HFFc6 (cell line): ENCODE data around the gene SETD1B. TPM values are rescaled to one million over a fixed set of nuclear protein-coding genes. Genes with fewer than 3 reads are reported as not detected.

Experiments used
- DNase-seq: peaks from one replicate; pipeline ENCODE4 v3.0.0-alpha.2; 2018
- H3K27ac Mint-ChIP-seq: 2 replicates; pipeline ENCODE4 v1.8.0; 2020; ENCODE audit warnings: mild to moderate bottlenecking, mixed read lengths
- H3K27me3 Mint-ChIP-seq: 2 replicates; pipeline ENCODE4 v1.8.0; 2021; ENCODE audit warnings: mild to moderate bottlenecking, moderate library complexity, mixed read lengths; ENCODE audit not compliant: insufficient read depth
- H3K36me3 Mint-ChIP-seq: 2 replicates; pipeline ENCODE4 v1.8.0; 2021; ENCODE audit warnings: low read depth, mixed read lengths
- H3K4me1 Mint-ChIP-seq: 2 replicates; pipeline ENCODE4 v1.8.0; 2020; ENCODE audit warnings: low read depth, mixed read lengths
- H3K4me3 Mint-ChIP-seq: 2 replicates; pipeline ENCODE4 v1.8.0; 2020; ENCODE audit warnings: mild to moderate bottlenecking, moderate library complexity, mixed read lengths
- H3K9me3 Mint-ChIP-seq: 2 replicates; pipeline ENCODE4 v1.8.0; 2020; ENCODE audit warnings: mild to moderate bottlenecking, mixed read lengths
- CTCF ChIP-seq: fragments of 200-600 bp; sonication (generic); IDR thresholded peaks from 2 replicates; pipeline ENCODE4 v1.5.0; 2021; ENCODE audit warnings: antibody characterized with exemption, mild to moderate bottlenecking
- total RNA-seq, 6 experiments: library from RNA; stranded (reverse); fragmentation: NEBNext Ultra II Directional; extraction: Animal tissue kit (Norgen Biotek cat#: 25700); gene quantifications; 2 replicates in 1 of 6; 3 replicates in 5 of 6; pipeline ENCODE4 v1.2.3, GENCODE V29; 2021

Gene SETD1B
- total RNA-seq, 6 experiments from 2014 or later: 18.5 to 22.0 (median 20.9) TPM

DNA sequence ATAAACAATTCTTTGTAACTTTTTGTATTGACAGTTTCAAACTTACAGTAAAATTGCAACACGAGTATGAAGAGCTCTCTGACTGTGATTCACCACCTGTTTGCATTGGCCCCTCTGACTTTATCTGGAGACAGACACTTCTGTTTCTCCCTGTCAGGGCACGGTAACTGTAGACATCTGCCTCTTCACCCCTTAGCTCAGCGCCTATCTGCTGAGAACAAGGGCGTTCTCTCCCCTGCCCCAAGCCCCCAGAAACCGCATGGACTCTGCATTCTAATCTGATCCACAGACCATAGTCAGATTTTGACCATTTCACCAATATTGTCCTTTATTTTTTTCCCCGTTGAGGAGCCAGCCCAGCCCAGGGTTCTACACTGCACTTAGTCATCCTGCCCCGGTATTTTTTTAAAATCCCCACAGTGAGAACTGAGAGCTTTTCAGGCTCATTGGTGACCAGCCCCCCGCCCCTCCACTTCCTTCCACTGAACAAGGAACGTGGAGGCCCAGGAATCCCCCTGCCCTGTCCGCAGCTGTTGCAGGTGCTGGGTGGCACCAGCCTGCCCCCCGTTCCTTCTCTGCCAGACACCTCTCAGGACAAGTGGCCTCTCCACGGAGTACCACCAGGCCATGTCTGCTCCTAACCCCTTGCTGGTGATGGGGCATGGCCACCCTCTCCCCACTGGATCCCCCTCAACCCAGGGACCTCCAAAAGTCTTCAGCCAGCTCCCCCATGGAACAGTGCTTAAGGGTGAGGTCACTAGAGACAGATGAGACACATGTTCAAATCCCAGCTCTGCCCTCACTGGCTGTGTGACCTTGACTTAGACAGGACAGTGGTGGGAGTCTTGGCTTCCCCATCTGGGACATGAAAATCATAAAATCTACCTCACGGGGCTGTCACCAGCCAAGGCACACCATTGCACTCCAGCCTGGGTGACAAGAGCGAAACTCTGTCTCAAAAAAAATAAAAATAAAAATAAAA lies 21.5 kb upstream of the SETD1B start:
- H3K4me3 Mint-ChIP-seq: peak overlapping the region; percentile 49
- TF ChIP-seq CTCF: no peak
- no peak for DNase-seq
- H3K27ac Mint-ChIP-seq: peak overlapping the region; percentile 42
- H3K27me3 Mint-ChIP-seq: peaks cover 7% of the 10 kb centered on the region
- no peaks in the 10 kb centered on the region for H3K36me3 Mint-ChIP-seq
- peaks cover 45% of the 10 kb centered on the region for H3K4me1 Mint-ChIP-seq
- H3K9me3 Mint-ChIP-seq: no peaks in the 10 kb centered on the region

GRCh38 chr12:121783766-121784165 lies 20.0 kb upstream of the SETD1B start:
- H3K4me3 Mint-ChIP-seq: no peak overlapping the region
- H3K36me3 Mint-ChIP-seq: no peaks in the 10 kb centered on the region
- H3K27me3 Mint-ChIP-seq: peaks cover 9% of the 10 kb centered on the region
- H3K4me1 Mint-ChIP-seq: peaks cover 45% of the 10 kb centered on the region
- no peaks in the 10 kb centered on the region for H3K9me3 Mint-ChIP-seq
- no peak for DNase-seq
- H3K27ac Mint-ChIP-seq: peak overlapping the region; percentile 25
- TF ChIP-seq CTCF: no peak

DNA sequence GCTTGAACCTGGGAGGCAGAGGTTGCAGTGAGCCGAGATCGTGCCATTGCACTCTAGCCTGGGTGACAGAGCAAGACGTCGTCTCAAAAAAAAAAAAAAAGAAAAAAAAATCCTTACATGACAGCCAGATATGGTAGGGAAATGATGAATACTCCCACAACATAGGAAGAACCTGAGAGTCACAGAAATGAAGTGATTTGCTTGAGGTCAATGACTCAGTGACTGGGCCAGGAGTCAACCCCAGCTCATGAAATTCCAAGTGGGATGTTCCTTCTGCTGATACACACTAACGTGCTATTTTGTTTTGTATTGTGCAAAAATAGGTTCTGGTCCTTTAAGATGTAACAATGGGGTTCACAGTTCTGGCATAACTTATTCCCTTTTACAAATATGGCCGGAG lies 19.3 kb upstream of the SETD1B start:
- Mint-ChIP-seq H3K9me3 (no peaks in the 10 kb centered on the region), H3K27ac (peak overlapping the region; percentile 67), H3K4me3 (peak overlapping the region; percentile 29), H3K4me1 (peaks cover 45% of the 10 kb centered on the region), H3K36me3 (no peaks in the 10 kb centered on the region), H3K27me3 (peaks cover 9% of the 10 kb centered on the region)
- TF ChIP-seq CTCF: no peak
- DNase-seq: peak; percentile 87

DNA sequence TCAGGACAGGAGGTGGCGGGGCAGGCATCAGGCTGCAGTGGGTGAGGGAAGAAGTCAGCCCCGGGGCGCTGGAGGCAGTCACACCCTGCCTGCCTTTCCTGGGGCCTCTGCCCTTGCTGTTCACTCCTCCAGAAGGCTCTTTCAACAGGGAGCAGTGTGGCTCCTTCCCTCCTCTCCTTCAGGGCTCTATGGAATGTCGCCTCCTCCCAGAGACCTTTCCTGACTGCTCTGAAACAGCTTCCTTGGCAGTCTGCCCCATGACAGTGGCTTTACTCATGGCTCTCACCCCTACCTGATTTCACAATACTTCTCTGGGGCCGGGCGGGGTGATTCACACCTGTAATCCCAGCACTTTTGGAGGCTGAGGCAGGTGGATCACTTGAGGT lies 17.4 kb upstream of the SETD1B start:
- Mint-ChIP-seq H3K27ac (peak overlapping the region; percentile 54), H3K9me3 (no peaks in the 10 kb centered on the region), H3K4me3 (peak overlapping the region; percentile 42), H3K27me3 (peaks cover 10% of the 10 kb centered on the region), H3K36me3 (no peaks in the 10 kb centered on the region), H3K4me1 (peaks cover 45% of the 10 kb centered on the region)
- peak; percentile 97 for DNase-seq
- TF ChIP-seq CTCF: peak; percentile 13; the same call in 1 of the 2 replicates

- Mint-ChIP-seq H3K36me3 (no peaks in the 10 kb centered on the region), H3K27me3 (peaks cover 10% of the 10 kb centered on the region), H3K4me3 (no peak overlapping the region), H3K27ac (peak overlapping the region; percentile 54; the same call in 1 of the 2 replicates), H3K4me1 (peaks cover 42% of the 10 kb centered on the region), H3K9me3 (no peaks in the 10 kb centered on the region)
- no peak for DNase-seq
- no peak for TF ChIP-seq CTCF
Measured at GRCh38 chr12:121787063-121788025, 16.5 kb upstream of the SETD1B start.
